ENCODE measurements around the gene SRD5A1.

SRD5A1 gene

GRCh38 chr5:6698696-6699095, 65.5 kb downstream of the SRD5A1 start:
- Histone ChIP-seq H3K9me3 (ENCODE audit: control insufficient read depth, low read length) (no peaks in the 10 kb centered on the region), H3K27ac (ENCODE audit: insufficient read depth, low read length, poor library complexity, severe bottlenecking) (no peak overlapping the region), H3K36me3 (ENCODE audit: control insufficient read depth, insufficient read depth, low read length) (no peaks in the 10 kb centered on the region), H3K4me1 (ENCODE audit: control insufficient read depth, insufficient read depth, low read length, poor library complexity, severe bottlenecking) (no peaks in the 10 kb centered on the region), H3K4me3 (ENCODE audit: insufficient read depth, low read depth, low read length, poor library complexity, severe bottlenecking) (no peak overlapping the region), H3K27me3 (replicated peaks; ENCODE audit: control insufficient read depth, insufficient read depth, low read length, poor library complexity, severe bottlenecking) (peaks cover 4% of the 10 kb centered on the region)
- DNase-seq: no peak

- H3K4me3 ChIP-seq (ENCODE audit: insufficient read depth, low read depth, low read length, poor library complexity, severe bottlenecking): no peak overlapping the region
- H3K27me3 ChIP-seq (replicated peaks; ENCODE audit: control insufficient read depth, insufficient read depth, low read length, poor library complexity, severe bottlenecking): peaks cover 4% of the 10 kb centered on the region
These were observed 66.1 kb downstream of the SRD5A1 start for GRCh38 chr5:6699357-6699756.

DNA sequence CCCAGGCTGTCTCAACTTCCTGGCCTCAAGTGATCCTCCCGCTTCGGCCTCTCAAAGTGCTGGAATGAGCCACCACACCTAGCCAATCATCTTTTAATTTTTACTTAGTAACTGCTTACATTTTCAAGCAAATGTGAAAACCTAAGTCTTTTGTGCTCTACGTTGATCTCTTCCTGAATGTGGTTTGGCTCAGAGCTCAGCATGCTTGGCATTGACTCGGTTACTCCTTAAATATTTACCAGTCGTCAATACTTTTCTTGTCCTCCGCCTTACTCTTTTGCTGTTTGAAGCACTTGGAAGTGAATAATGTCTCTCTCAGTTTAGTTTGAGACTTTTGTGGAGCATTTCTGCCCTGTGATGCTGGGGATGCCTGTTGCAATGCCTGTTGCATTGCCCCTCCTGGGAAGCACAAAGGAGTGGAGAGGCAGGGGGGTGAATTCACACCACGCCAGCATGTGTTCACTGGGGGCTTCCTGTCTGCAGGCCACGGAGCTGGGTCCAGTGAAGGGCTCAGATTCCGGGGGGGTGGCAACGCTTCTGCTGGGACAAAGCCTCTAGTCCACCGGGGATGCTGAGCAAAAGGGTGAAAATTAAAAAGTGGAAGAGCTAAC, 66.9 kb downstream of the SRD5A1 start:
- no peaks in the 10 kb centered on the region for H3K36me3 ChIP-seq (ENCODE audit: control insufficient read depth, insufficient read depth, low read length)
- DNase-seq: no peak
- peaks cover 4% of the 10 kb centered on the region for H3K27me3 ChIP-seq (replicated peaks; ENCODE audit: control insufficient read depth, insufficient read depth, low read length, poor library complexity, severe bottlenecking)
- no peaks in the 10 kb centered on the region for H3K9me3 ChIP-seq (ENCODE audit: control insufficient read depth, low read length)
- no peak overlapping the region for H3K4me3 ChIP-seq (ENCODE audit: insufficient read depth, low read depth, low read length, poor library complexity, severe bottlenecking)
- H3K27ac ChIP-seq (ENCODE audit: insufficient read depth, low read length, poor library complexity, severe bottlenecking): no peak overlapping the region
- no peaks in the 10 kb centered on the region for H3K4me1 ChIP-seq (ENCODE audit: control insufficient read depth, insufficient read depth, low read length, poor library complexity, severe bottlenecking)

More at GRCh38 chr5:6699357-6699756, 66.1 kb downstream of the SRD5A1 start:
- Histone ChIP-seq H3K4me1 (ENCODE audit: control insufficient read depth, insufficient read depth, low read length, poor library complexity, severe bottlenecking) (no peaks in the 10 kb centered on the region), H3K36me3 (ENCODE audit: control insufficient read depth, insufficient read depth, low read length) (no peaks in the 10 kb centered on the region), H3K27ac (ENCODE audit: insufficient read depth, low read length, poor library complexity, severe bottlenecking) (no peak overlapping the region), H3K9me3 (ENCODE audit: control insufficient read depth, low read length) (no peaks in the 10 kb centered on the region)
- DNase-seq: no peak

DNA sequence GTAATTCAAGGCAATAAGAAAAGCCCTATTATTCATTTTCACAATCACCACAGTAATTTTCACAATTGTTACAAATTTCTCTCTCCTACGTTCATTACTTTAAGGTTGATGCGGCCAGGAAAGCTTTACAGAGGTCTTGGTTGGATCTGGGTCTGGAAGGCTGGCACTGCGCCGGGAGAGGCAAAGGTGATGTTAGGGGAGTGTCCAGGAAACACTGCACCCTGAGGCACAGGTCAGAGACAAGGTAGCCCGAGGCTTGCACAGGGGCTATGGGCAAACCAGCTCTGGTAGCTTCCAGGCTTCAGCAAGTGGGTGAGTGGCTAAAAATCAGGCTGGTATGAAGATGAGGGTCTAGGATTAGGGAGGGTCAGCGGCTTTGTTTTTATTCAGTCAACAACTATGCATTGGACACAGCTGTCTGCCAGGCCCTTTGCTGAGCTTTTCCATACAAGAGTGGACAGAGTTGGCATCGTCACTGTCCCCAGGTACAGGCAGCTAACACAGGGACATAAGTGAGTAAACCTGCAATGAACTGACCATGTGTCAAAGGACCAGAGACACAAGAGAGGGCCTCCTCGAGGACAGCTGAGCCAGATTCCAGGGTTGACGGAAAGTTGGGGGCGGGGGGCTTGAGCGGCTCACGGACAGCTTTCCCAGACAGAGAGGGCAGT, 67.6 kb downstream of the SRD5A1 start:
- H3K4me1 ChIP-seq (ENCODE audit: control insufficient read depth, insufficient read depth, low read length, poor library complexity, severe bottlenecking): no peaks in the 10 kb centered on the region
- H3K36me3 ChIP-seq (ENCODE audit: control insufficient read depth, insufficient read depth, low read length): no peaks in the 10 kb centered on the region
- H3K9me3 ChIP-seq (ENCODE audit: control insufficient read depth, low read length): no peaks in the 10 kb centered on the region
- DNase-seq: no peak
- H3K27me3 ChIP-seq (replicated peaks; ENCODE audit: control insufficient read depth, insufficient read depth, low read length, poor library complexity, severe bottlenecking): peaks cover 4% of the 10 kb centered on the region
- no peak overlapping the region for H3K27ac ChIP-seq (ENCODE audit: insufficient read depth, low read length, poor library complexity, severe bottlenecking)
- no peak overlapping the region for H3K4me3 ChIP-seq (ENCODE audit: insufficient read depth, low read depth, low read length, poor library complexity, severe bottlenecking)

- Histone ChIP-seq H3K4me1 (ENCODE audit: control insufficient read depth, insufficient read depth, low read length, poor library complexity, severe bottlenecking) (no peaks in the 10 kb centered on the region), H3K4me3 (ENCODE audit: insufficient read depth, low read depth, low read length, poor library complexity, severe bottlenecking) (no peak overlapping the region), H3K9me3 (ENCODE audit: control insufficient read depth, low read length) (no peaks in the 10 kb centered on the region), H3K36me3 (ENCODE audit: control insufficient read depth, insufficient read depth, low read length) (no peaks in the 10 kb centered on the region), H3K27ac (ENCODE audit: insufficient read depth, low read length, poor library complexity, severe bottlenecking) (no peak overlapping the region), H3K27me3 (replicated peaks; ENCODE audit: control insufficient read depth, insufficient read depth, low read length, poor library complexity, severe bottlenecking) (peaks cover 4% of the 10 kb centered on the region)
- DNase-seq: no peak
These were observed 68.3 kb downstream of the SRD5A1 start for GRCh38 chr5:6701491-6701890.

DNA sequence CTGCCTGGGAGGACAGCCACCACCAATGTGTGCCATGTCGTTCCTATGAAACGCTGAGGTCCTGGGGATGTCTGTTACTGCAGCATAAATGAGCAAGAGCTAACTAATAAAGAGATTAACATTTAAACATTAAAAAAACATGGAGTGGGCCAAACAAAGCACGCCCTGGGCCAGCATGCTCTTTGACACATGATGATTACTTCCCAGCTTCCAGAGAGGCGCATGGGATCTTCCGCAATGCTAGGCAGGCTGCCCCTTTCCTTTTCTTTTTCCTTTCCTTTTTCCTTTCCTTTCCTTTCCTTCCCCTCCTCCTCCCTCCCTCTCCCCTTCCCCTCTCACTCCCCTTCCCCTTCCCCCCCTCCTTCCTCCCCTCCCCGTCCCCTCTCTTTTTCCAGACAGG, 69.4 kb downstream of the SRD5A1 start:
- H3K4me1 ChIP-seq (ENCODE audit: control insufficient read depth, insufficient read depth, low read length, poor library complexity, severe bottlenecking): no peaks in the 10 kb centered on the region
- no peak for DNase-seq
- no peak overlapping the region for H3K27ac ChIP-seq (ENCODE audit: insufficient read depth, low read length, poor library complexity, severe bottlenecking)
- no peaks in the 10 kb centered on the region for H3K36me3 ChIP-seq (ENCODE audit: control insufficient read depth, insufficient read depth, low read length)
- no peaks in the 10 kb centered on the region for H3K9me3 ChIP-seq (ENCODE audit: control insufficient read depth, low read length)
- H3K4me3 ChIP-seq (ENCODE audit: insufficient read depth, low read depth, low read length, poor library complexity, severe bottlenecking): no peak overlapping the region
- H3K27me3 ChIP-seq (replicated peaks; ENCODE audit: control insufficient read depth, insufficient read depth, low read length, poor library complexity, severe bottlenecking): peaks cover 4% of the 10 kb centered on the region

- no peak for DNase-seq
These were observed 70.6 kb downstream of the SRD5A1 start for GRCh38 chr5:6703806-6704205.

GRCh38 chr5:6704361-6704851, 71.2 kb downstream of the SRD5A1 start:
- Histone ChIP-seq H3K27ac (ENCODE audit: insufficient read depth, low read length, poor library complexity, severe bottlenecking) (no peak overlapping the region), H3K4me1 (ENCODE audit: control insufficient read depth, insufficient read depth, low read length, poor library complexity, severe bottlenecking) (no peaks in the 10 kb centered on the region), H3K36me3 (ENCODE audit: control insufficient read depth, insufficient read depth, low read length) (no peaks in the 10 kb centered on the region), H3K4me3 (ENCODE audit: insufficient read depth, low read depth, low read length, poor library complexity, severe bottlenecking) (no peak overlapping the region), H3K27me3 (replicated peaks; ENCODE audit: control insufficient read depth, insufficient read depth, low read length, poor library complexity, severe bottlenecking) (no peaks in the 10 kb centered on the region), H3K9me3 (ENCODE audit: control insufficient read depth, low read length) (no peaks in the 10 kb centered on the region)
- DNase-seq: no peak

More at GRCh38 chr5:6703806-6704205, 70.6 kb downstream of the SRD5A1 start:
- no peaks in the 10 kb centered on the region for H3K36me3 ChIP-seq (ENCODE audit: control insufficient read depth, insufficient read depth, low read length)
- no peaks in the 10 kb centered on the region for H3K27me3 ChIP-seq (replicated peaks; ENCODE audit: control insufficient read depth, insufficient read depth, low read length, poor library complexity, severe bottlenecking)
- no peak overlapping the region for H3K4me3 ChIP-seq (ENCODE audit: insufficient read depth, low read depth, low read length, poor library complexity, severe bottlenecking)
- no peaks in the 10 kb centered on the region for H3K4me1 ChIP-seq (ENCODE audit: control insufficient read depth, insufficient read depth, low read length, poor library complexity, severe bottlenecking)
- no peak overlapping the region for H3K27ac ChIP-seq (ENCODE audit: insufficient read depth, low read length, poor library complexity, severe bottlenecking)
- H3K9me3 ChIP-seq (ENCODE audit: control insufficient read depth, low read length): no peaks in the 10 kb centered on the region

DNA sequence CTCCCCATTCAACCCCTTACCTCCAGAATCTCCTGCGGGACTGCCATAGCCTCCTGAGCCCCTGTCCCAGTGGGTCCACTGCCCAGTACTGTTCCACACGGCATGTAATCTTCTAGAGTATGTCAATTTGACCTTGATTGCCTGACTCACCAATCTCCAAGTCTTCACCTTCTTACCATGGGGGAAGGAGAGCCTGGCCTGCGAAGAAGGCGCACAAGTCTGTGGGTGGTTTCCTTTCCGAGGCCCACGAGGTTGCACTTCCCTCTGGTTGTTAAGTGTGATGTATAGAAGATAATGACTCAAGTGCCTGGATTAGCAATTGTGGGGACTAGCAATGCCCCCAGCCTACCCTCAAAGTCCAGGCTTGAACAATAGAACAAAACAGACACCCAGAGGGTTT, 71.8 kb downstream of the SRD5A1 start:
- Histone ChIP-seq H3K36me3 (ENCODE audit: control insufficient read depth, insufficient read depth, low read length) (no peaks in the 10 kb centered on the region), H3K9me3 (ENCODE audit: control insufficient read depth, low read length) (no peaks in the 10 kb centered on the region), H3K27ac (ENCODE audit: insufficient read depth, low read length, poor library complexity, severe bottlenecking) (no peak overlapping the region), H3K27me3 (replicated peaks; ENCODE audit: control insufficient read depth, insufficient read depth, low read length, poor library complexity, severe bottlenecking) (no peaks in the 10 kb centered on the region), H3K4me3 (ENCODE audit: insufficient read depth, low read depth, low read length, poor library complexity, severe bottlenecking) (no peak overlapping the region), H3K4me1 (ENCODE audit: control insufficient read depth, insufficient read depth, low read length, poor library complexity, severe bottlenecking) (no peaks in the 10 kb centered on the region)
- DNase-seq: no peak

- H3K9me3 ChIP-seq (ENCODE audit: control insufficient read depth, low read length): no peaks in the 10 kb centered on the region
- no peak for DNase-seq
- no peak overlapping the region for H3K4me3 ChIP-seq (ENCODE audit: insufficient read depth, low read depth, low read length, poor library complexity, severe bottlenecking)
These were observed 72.7 kb downstream of the SRD5A1 start for GRCh38 chr5:6705959-6706358.

More at GRCh38 chr5:6705959-6706358, 72.7 kb downstream of the SRD5A1 start:
- Histone ChIP-seq H3K36me3 (ENCODE audit: control insufficient read depth, insufficient read depth, low read length) (no peaks in the 10 kb centered on the region), H3K4me1 (ENCODE audit: control insufficient read depth, insufficient read depth, low read length, poor library complexity, severe bottlenecking) (no peaks in the 10 kb centered on the region), H3K27ac (ENCODE audit: insufficient read depth, low read length, poor library complexity, severe bottlenecking) (no peak overlapping the region), H3K27me3 (replicated peaks; ENCODE audit: control insufficient read depth, insufficient read depth, low read length, poor library complexity, severe bottlenecking) (no peaks in the 10 kb centered on the region)
